ENCODE results near the gene RAD18.
A peak's percentile ranks its signal among the peaks of the same experiment; 100 is the strongest.

The RAD18 gene

DNA sequence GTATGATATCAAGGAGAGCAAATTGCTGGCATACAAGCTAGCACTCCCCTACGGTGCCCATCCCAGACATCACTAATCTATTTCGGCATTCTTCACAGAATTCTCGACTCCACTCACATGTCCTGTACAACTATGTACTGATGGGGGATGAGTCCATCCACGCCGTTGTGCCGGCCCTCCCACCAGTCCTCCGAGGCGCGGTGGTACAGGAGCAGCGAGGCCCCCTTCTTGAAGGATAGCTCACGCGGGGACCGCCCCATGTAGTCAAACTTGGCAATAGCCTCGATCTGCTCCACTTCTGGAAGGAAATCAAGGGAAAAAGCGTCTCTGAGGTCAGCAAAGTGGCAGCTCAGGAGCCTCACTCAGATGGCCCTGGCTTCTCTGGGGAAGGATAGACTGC is 31.0 kb upstream of the RAD18 start:
- H3K4me3 ChIP-seq (ENCODE audit: low read depth, low read length), result no peak overlapping the region
- TF ChIP-seq ZNF174 (tag by site-specific recombination; IDR thresholded peaks at IDR 0.05) (no peak), ZNF248 (tag by site-specific recombination; IDR thresholded peaks at IDR 0.05) (no peak), ZNF585B (tag by site-specific recombination; IDR thresholded peaks at IDR 0.05) (no peak), ZNF624 (tag by site-specific recombination; IDR thresholded peaks at IDR 0.05) (no peak), ZNF18 (tag by site-specific recombination; IDR thresholded peaks at IDR 0.05) (no peak), ZNF350 (tag by site-specific recombination; IDR thresholded peaks at IDR 0.05) (no peak), ZNF610 (tag by site-specific recombination; IDR thresholded peaks at IDR 0.05; ENCODE audit: borderline replicate concordance) (no peak), SP2 (tag by site-specific recombination; IDR thresholded peaks at IDR 0.05) (no peak), HOXA7 (CRISPR knock-in tag; IDR thresholded peaks at IDR 0.05; ENCODE audit: borderline replicate concordance) (no peak)
- TF ChIP-seq, protein P1, sequence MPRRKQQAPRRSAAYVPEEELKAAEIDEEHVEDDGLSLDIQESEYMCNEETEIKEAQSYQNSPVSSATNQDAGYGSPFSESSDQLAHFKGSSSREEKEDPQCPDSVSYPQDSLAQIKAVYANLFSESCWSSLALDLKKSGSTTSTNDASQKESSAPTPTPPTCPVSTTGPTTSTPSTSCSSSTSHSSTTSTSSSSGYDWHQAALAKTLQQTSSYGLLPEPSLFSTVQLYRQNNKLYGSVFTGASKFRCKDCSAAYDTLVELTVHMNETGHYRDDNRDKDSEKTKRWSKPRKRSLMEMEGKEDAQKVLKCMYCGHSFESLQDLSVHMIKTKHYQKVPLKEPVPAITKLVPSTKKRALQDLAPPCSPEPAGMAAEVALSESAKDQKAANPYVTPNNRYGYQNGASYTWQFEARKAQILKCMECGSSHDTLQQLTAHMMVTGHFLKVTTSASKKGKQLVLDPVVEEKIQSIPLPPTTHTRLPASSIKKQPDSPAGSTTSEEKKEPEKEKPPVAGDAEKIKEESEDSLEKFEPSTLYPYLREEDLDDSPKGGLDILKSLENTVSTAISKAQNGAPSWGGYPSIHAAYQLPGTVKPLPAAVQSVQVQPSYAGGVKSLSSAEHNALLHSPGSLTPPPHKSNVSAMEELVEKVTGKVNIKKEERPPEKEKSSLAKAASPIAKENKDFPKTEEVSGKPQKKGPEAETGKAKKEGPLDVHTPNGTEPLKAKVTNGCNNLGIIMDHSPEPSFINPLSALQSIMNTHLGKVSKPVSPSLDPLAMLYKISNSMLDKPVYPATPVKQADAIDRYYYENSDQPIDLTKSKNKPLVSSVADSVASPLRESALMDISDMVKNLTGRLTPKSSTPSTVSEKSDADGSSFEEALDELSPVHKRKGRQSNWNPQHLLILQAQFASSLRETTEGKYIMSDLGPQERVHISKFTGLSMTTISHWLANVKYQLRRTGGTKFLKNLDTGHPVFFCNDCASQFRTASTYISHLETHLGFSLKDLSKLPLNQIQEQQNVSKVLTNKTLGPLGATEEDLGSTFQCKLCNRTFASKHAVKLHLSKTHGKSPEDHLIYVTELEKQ (tag by site-specific recombination; IDR thresholded peaks at IDR 0.05; ENCODE audit: borderline replicate concordance), result no peak
- no peaks in the 10 kb centered on the region for H3K9me3 ChIP-seq (ENCODE audit: control insufficient read depth, insufficient read depth, low read depth, low read length)
- no peak overlapping the region for H3K27ac ChIP-seq (ENCODE audit: extremely low read depth, low read depth, low read length)
- no peaks in the 10 kb centered on the region for H3K4me1 ChIP-seq (ENCODE audit: control insufficient read depth, insufficient read depth, low read length)
- ChIA-PET POLR2A (no interaction called here), CTCF (interaction anchor here (0.7 to 1.9 kb wide), 3 partner anchors 22 to 311 kb away, joined by 3 to 6 read pairs (median 5); no protein-coding TSS in a partner anchor)
- no peaks in the 10 kb centered on the region for H3K36me3 ChIP-seq (ENCODE audit: control insufficient read depth in 2 of 2, insufficient read depth in 1 of 2, low read length in 2 of 2)

DNA sequence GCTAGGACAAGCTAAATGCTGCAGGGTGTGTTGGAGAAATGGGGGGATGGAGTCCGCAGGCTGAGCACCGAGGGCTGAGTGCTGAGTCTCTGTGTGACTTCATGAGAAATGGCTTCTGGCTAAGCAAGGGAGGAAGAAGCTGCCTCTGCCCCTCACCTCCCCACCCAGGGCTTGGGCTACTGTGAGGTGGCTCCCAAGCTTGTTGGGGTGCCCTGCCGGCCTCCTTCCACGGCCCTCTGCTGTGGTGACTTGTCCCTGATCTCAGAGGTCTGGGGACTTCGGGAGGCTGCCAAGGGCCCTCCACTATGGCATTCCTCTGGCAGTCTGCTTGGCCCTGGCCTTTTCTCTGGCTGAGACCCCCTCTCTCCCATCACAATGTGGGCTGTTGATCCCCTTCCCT is 30.1 kb upstream of the RAD18 start:
- no peak overlapping the region for H3K27ac ChIP-seq (ENCODE audit: extremely low read depth, low read depth, low read length)
- ChIA-PET CTCF (interaction anchor here (1.1 to 3.1 kb wide), 2 partner anchors 308 to 311 kb away, joined by 6 to 11 read pairs; no protein-coding TSS in a partner anchor), POLR2A (no interaction called here)
- H3K9me3 ChIP-seq (ENCODE audit: control insufficient read depth, insufficient read depth, low read depth, low read length), result no peaks in the 10 kb centered on the region
- no peaks in the 10 kb centered on the region for H3K36me3 ChIP-seq (ENCODE audit: control insufficient read depth in 2 of 2, insufficient read depth in 1 of 2, low read length in 2 of 2)
- H3K4me1 ChIP-seq (ENCODE audit: control insufficient read depth, insufficient read depth, low read length), result no peaks in the 10 kb centered on the region
- H3K4me3 ChIP-seq (ENCODE audit: low read depth, low read length), result no peak overlapping the region
- TF ChIP-seq, protein P2, sequence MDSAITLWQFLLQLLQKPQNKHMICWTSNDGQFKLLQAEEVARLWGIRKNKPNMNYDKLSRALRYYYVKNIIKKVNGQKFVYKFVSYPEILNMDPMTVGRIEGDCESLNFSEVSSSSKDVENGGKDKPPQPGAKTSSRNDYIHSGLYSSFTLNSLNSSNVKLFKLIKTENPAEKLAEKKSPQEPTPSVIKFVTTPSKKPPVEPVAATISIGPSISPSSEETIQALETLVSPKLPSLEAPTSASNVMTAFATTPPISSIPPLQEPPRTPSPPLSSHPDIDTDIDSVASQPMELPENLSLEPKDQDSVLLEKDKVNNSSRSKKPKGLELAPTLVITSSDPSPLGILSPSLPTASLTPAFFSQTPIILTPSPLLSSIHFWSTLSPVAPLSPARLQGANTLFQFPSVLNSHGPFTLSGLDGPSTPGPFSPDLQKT (IDR thresholded peaks at IDR 0.05; ENCODE audit: borderline replicate concordance, low read depth, low read length), result no peak
- TF ChIP-seq ZNF138 (tag by site-specific recombination; IDR thresholded peaks at IDR 0.05; ENCODE audit: borderline replicate concordance) (no peak), ZNF266 (tag by site-specific recombination; IDR thresholded peaks at IDR 0.05; ENCODE audit: low read depth) (no peak)
- TF ChIP-seq, protein P3, sequence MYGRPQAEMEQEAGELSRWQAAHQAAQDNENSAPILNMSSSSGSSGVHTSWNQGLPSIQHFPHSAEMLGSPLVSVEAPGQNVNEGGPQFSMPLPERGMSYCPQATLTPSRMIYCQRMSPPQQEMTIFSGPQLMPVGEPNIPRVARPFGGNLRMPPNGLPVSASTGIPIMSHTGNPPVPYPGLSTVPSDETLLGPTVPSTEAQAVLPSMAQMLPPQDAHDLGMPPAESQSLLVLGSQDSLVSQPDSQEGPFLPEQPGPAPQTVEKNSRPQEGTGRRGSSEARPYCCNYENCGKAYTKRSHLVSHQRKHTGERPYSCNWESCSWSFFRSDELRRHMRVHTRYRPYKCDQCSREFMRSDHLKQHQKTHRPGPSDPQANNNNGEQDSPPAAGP (tag by site-specific recombination; IDR thresholded peaks at IDR 0.05), result no peak

- H3K4me3 ChIP-seq (ENCODE audit: low read depth, low read length), result no peak overlapping the region
- ChIA-PET POLR2A (no interaction called here), CTCF (interaction anchor here (1.3 to 3.1 kb wide), 2 partner anchors 73 to 309 kb away, joined by 3 to 11 read pairs; no protein-coding TSS in a partner anchor)
- H3K27ac ChIP-seq (ENCODE audit: extremely low read depth, low read depth, low read length), result no peak overlapping the region
- no peaks in the 10 kb centered on the region for H3K36me3 ChIP-seq (ENCODE audit: control insufficient read depth in 2 of 2, insufficient read depth in 1 of 2, low read length in 2 of 2)
- H3K9me3 ChIP-seq (ENCODE audit: control insufficient read depth, insufficient read depth, low read depth, low read length), result no peaks in the 10 kb centered on the region
- TF ChIP-seq GLIS1 (tag by site-specific recombination; IDR thresholded peaks at IDR 0.05) (peak; percentile 46), ZNF114 (tag by site-specific recombination; IDR thresholded peaks at IDR 0.05) (no peak)
- H3K4me1 ChIP-seq (ENCODE audit: control insufficient read depth, insufficient read depth, low read length), result no peaks in the 10 kb centered on the region
These were observed 29.6 kb upstream of the RAD18 start for GRCh38 chr3:8992854-8993253.
